Measurements from ENCODE around the gene CLCA4.
A peak's percentile ranks its signal among the peaks of the same experiment; 100 is the strongest.
"Not testable (repeated sequence)": the region's sequence is repeated elsewhere in the genome, so short reads cannot be mapped to it uniquely, and the experiment has no call there.

CLCA4 gene

DNA sequence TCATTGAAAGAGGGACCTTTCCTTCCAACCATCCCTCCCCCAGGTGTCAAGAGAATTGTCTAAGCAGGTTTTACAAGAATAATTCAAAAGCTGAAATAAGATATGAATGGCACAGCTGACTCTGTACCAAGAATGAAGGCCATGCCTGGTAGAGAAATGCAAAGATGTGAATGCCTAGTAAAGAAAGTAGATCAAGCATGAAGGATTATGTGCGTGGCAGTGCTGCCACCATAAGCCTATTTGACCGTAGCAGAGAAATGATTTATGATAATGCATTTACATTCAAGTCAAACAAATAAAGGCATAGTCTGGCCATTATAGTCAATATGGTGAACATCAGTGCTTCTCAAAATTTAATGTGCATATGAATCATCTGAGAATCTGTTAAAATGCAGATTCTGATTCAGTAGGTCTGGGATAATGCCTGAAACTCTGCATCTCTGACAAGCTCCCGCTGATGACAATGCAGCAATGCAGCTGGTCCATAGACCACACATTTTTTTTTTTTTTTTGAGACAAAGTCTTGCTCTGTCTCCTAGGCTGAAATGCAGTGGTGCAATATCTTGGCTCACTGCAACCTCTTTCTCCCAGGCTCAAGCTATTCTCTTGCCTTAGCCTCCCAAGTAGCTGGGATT lies 16.6 kb upstream of the CLCA4 start:
- DNase-seq (ENCODE audit: low spot score): no peak

DNA sequence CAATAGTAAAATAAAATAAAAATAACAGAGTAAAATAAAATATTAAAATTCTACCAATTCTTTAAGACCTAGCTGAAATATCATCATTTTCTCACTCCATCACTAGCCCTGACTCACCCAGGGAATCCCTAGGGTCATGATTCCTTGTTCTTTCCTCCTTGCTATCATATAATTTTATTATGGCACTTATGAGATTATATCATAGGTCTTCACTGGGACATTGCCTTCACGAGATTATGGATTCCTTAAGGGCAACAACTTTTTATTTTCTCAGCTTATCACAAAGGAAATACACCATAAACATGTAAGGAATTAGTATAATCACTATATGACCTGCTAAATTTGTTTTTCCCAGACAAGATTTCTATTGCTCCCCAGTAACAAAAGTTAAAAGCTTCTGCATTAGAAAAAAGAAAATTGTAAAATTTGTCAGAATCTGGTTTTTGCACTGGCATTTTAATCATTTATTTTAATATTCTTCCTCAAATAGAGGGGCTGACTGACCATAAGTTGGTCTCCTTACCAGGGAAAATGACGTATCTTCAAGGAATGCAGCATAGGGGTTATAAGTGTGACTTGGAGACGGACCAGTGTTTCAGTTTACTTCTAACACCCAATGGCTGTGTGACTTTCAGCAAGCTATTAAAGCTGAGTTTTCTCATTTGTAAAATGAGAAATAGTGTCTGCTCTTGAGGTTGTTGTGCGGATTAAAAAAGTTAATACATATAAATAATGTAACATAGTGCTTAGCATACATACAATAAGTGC lies 8.8 kb upstream of the CLCA4 start:
- no peak for DNase-seq (ENCODE audit: low spot score)

DNA sequence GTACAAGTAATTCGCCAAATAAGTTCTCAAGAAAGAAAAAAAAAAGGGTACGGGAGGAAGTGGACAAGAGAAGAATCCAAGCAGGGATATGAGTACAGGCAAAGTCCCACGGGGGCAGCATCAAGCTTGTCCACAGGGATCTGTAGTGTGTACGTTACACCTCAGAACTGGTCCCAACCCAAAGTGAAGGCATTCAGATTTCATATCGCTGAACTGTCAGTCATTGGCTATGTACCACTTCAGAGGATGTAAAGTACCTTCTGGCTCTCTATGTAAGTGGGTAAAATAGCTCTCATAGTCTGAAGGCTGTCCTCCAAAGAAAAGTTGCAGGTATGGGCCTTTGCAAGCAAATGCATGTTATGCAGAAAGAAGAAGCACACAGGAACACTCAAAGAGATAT lies 8.1 kb upstream of the CLCA4 start:
- no peak for DNase-seq (ENCODE audit: low spot score)

DNA sequence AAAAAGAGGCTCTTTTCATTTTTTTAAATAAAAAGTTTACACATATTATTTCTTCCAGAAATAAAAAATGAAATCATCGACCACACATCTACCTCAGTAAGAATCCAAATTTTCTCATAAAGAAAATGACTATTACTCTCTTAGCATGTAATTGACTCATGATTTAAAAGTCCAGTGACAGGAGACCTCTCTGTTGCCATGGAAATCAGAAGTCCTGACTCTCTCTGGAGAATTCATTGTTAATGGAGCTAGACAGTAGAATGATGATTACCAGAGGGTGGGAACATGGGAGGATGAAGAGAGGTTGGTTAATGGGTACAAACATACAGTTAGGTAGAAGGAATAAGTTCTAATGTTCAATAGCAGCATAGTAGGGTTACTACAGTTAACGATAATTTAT lies 5.0 kb upstream of the CLCA4 start:
- DNase-seq (ENCODE audit: low spot score): no peak

DNA sequence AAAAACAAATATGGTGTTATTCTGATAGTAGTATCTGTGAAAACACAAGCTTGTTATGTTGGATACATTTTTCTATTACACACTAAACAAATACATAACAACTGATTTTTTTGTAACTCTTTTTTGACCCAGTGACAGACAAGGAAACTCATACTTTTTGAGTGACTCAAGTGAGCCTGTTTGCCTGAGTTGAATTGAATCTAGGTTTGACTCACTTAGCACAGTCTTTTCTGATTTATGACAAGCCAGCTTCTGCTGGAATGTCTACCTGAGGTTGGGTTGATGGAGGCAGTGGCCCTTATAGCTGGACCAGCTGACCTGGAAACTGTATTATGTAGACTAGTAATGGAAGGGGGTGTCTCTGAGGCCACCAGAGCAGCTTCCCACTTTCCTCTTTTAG lies 4.2 kb upstream of the CLCA4 start:
- DNase-seq (ENCODE audit: low spot score): no peak

DNA sequence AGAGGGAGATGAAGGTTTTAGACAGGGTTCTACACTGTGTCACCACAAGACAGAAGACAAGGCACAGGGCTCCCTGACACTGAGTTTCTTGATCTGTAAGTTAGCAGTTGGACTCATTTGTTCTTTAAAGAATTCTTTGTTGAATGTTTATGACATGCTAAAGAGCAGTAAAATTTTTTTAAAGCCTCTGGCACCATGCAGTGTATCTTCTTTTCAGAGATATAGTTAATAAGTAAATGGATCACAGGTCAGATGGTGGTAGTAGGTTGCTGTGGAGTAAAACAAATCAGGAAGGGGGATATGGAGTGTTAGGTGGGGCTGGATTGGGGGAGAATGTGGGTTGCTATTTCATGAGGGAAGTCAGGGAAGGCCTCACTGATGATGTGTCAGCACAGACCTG lies 2.0 kb downstream of the CLCA4 start:
- DNase-seq (ENCODE audit: low spot score): no peak

DNA sequence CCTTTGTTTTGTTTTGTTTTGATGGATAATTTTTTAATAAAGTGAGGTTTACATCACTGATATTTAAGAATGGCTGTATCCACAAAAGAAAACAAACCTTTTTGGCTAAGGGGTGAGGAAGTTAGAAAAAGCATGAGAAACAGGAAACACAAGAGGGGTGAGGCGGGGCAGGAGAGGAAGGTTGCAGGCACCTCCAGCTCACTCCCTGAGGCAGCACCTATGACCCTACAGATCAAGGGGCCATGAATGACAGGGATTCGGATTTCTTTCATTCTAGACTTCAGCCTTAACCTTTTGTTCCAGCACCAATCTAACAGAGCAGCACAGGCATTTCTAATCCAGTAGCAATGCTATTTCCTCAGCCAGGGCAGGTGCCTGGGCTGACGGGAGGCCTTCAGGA lies 4.4 kb downstream of the CLCA4 start:
- DNase-seq (ENCODE audit: low spot score): no peak

DNA sequence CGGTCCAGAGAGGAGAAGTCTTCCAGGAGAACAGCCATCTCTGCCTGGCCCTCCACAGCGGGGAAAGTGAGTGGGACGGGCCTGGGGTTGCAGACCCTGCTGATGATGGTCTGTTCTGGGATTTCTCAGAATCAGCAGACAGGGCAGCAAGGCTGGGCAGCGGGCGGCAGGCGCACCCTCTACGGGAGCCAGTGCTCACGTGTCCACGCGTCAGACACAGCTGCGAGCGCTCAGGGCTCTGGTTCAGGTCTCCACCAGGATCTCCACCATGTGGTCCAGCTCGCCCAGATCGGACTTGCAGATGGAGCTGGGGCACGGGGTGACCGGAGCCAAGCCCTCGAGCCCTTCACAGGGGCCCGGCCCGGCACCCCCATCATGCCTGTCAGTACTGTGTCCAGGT lies 5.5 kb downstream of the CLCA4 start:
- no peak for DNase-seq (ENCODE audit: low spot score)

DNA sequence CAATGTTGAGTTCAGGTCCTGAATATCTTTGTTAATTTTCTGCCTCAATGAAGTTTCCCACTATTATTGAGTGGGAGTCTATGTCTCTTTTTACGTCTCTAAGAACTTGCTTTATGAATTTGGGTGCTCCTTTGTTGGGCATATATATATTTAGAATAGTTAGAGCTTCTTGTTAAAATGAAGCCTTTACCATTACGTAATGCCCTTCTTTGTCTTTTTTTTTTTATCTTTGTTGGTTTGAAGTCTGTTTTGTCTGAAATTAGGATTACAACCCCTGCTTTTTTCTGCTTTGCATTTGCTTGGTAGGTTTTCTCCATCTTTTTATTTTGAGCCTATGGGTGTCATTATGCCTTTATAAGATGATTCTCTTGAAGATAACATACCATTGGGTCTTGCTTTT lies 10.9 kb downstream of the CLCA4 start:
- no peak for DNase-seq (ENCODE audit: low spot score)

DNA sequence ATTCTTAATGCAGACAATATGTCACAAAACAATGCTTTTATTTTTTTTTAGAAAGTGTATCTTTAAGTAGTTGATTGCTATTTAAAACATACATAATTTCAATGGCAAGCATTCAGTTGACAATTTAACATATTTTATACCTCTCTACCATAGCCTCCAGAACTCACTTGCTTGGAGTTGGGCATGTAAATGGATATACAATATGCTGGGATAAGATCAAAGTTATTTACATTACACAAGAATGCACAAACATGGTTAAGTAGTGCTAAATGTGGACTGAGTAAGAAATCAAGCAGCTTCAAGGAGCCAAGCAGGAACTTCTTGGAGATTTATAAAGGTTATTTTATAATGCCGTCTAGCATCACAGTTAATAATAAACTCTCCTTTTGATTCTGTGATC lies 17.0 kb downstream of the CLCA4 start:
- no peak for DNase-seq (ENCODE audit: low spot score)

DNA sequence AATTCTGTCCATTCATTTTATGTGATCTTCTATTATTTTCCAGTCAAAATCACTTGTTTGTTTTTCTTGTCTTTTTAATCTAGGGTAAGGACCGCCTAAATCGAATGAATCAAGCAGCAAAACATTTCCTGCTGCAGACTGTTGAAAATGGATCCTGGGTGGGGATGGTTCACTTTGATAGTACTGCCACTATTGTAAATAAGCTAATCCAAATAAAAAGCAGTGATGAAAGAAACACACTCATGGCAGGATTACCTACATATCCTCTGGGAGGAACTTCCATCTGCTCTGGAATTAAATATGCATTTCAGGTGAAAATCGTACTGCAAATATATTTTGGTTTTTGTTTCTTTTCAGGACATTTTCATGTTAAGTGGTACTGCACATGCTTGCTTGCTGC lies 20.5 kb downstream of the CLCA4 start:
- no peak for DNase-seq (ENCODE audit: low spot score)

DNA sequence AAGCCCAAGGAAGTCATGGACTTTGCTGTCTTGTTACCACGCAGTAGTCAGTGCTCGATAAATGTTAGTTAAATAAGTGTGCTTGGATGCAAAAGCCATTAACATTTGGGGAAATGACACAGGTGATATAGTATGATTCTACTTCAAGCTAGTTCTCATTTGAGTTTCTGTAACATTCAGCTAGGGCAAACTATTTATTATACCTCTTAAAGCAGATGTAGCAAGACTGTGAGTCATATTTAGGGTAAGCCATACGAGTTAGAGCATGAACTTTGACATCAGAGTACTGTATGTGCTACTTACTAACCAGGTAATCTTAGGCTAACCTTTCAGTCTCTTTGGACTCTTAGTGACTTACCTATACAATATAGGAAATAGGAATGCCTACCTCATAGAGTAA lies 21.0 kb downstream of the CLCA4 start:
- DNase-seq (ENCODE audit: low spot score): no peak

DNA sequence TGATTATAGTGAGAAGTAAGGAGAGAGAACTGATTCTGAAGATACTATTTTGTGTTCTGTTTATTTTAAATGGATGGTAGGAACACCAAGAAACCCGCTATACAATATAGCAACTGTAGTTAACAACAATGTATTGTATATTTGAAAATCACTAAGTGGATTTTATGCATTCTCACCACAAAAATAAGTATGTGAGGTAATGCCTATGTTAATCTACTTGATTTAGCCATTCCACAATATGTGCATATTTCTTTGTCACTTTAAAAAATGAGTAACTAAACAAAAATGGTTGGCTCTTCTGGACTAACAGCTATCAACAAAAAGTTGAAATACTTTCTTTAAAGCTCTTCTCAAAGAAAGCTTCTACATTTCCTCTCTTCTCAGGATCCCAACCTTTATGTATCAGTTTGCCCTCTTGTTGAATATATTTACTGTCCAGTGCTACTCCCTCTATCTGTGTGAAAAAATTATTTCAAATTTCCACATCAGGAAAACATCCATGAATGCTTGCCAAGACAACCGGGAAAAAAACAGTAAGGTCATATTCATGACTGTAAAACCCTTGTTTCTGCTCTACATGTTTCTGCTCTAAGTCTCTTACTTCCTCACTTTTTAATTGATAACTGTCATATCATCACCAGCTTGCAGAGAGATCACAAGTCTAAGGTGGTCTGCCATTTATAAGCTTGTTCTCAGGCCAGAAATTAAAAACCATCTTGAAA lies 27.0 kb downstream of the CLCA4 start:
- no peak for DNase-seq (ENCODE audit: low spot score)

DNA sequence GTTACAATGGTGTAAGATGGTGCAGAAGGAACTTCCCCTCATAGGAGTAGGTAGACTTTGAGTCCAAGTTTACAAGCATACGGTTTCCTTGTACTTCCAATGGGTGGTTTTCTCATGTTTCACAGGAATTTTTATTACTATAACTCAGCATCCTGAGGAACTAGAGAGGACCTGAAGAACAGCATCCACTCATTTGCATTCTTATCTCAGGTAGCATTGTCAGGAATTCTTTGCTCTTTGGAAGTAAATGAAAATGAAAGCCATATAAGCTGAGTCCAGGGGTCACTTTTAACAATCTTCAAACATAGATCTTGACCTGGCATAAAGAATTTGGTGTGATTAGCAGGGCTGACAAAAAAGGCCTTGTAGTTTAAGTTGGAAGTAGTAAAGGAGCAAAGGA lies 34.4 kb downstream of the CLCA4 start:
- DNase-seq (ENCODE audit: low spot score): no peak

DNA sequence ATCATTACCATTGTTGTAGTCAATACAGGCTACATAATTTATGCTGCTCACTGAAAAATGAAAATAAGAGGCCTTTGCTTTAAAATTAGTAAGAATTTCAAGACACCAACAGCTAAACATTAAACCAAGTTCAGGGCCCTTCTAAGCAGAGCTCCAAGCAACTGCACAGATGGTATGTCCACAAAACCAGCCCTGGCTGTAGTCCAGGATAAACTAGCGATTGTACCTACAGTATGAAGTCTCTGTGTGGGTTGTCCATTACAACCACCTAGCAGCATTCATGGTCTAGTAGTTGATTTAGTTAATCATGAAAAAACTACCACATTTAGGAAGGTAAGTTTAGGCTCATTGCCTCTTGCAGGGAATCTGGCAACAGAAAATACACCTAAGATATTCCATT lies 35.3 kb downstream of the CLCA4 start:
- no peak for DNase-seq (ENCODE audit: low spot score)

DNA sequence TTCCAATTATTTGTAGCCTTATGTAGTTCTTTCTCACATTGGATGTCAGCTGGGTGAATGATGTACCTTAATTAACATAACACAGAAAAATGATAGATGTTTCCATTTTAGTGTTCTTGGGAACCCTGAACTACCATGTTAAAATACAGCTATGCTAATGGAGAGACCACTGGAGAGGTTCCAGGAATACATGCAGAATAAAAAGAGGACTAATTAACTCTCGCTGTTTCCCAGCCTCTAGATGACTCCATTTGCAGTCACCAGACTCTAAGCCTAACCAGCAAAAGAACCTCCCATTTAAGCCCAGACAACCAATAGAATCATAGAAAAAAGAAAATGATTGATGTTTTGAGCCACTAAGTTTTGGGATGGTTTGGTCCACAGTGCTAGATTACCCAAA lies 36.2 kb downstream of the CLCA4 start:
- DNase-seq (ENCODE audit: low spot score): no peak

DNA sequence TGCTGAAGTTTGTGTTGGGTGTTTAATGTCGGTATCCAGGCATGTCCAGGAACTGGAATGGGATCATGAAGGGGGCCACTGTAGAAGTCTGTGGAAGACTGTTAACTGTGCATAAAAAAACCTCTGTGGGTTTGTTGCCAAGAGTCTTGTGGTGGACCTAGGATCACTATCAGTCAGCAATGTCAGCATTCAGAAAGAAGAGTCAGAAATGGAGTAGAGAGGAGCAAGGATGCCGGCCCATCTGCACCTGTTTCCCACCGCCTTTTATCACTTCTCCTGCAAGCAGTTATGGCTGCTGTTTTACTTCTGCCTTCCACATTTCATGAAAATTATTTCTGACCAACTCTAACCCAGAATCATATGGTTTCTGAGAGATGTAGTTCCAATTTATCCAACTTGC lies 36.7 kb downstream of the CLCA4 start:
- no peak for DNase-seq (ENCODE audit: low spot score)

DNA sequence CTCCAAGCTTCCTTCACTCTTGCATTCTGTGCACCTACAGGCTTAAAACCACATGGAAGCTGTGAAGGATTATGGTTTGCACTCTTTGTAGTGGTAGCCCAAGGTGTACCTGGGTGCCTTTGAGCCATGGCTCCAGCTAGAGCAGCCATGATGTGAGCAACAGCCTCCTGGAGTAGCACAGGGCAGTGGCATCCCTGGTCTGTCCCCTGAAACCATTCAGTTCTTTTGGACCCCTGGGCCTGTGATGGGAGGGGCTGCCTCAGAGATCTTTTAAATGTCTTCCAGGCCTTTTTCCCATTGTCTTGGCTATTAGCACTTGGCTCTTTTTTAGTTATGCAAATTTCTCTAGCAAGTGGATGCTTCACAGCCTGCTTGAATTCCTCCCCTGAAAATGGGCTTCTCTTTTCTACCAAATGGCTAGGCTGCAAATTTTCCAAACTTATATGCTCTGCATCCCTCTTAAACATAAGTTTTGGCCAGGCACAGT lies 47.4 kb downstream of the CLCA4 start:
- DNase-seq (ENCODE audit: low spot score): no peak

DNA sequence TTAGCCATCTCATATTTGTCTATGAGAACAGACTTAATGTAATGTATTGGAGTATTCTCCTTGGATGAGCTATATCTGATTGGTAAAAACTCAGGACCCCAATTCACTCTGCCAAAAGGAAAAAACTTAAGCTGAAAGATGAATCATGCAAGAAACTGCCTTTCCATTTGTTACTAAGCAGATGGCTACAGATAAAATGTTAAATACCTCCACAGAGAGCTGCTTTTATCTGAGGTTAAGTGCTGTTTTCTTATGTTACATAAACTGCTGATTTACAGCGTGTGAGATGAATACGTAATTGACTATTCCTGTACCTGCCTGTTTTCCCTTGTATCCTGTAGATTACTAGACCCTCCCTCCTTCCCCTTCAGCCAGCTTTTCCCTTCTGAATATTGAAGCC lies 49.3 kb downstream of the CLCA4 start:
- DNase-seq (ENCODE audit: low spot score): no peak

DNA sequence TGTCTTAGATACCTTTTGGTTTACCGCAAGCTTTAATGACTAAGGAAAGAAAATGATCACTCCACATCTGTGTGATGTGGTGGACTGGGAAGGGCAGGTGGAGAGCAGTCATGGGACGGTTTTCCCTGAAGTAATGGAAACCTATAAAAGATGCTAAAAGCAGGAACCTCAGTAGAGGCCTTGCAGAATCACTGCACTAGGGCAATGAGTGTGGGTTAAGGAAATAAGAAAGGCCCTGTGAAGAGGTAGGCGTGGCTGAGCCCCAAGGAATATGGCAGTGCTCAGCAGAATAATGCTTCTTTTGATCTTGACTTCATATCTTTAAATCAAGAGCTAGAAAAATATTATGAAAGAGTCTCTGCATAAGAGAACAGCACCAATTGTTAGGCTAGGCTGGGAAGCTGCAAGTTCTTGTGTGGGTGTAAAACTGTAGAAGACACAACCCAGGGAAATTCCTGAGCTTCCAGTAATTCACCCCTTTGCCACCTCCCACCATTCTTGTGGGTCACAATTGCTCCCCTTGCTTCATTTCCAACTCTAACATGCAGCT lies 49.9 kb downstream of the CLCA4 start:
- peak; percentile 84 for DNase-seq (ENCODE audit: low spot score)

DNA sequence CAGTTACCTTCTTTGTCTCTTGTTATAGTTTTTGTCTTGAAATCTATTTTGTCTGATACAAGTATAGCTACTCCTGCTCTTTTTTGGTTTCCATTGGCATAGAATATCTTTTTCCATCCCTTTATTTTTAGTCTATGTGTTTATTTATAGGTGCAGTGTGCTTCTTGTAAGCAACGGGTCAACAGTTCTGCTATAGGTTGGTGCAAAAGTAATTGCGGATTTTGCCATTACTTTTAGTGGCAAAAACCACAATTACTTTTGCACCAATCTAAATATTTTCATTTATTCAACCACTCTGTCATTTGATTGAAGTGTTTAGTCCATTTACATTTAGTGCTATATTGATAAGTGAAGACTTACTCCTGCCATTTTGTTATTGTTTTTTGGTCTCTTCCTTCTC lies 59.2 kb downstream of the CLCA4 start:
- DNase-seq (ENCODE audit: low spot score): not testable (repeated sequence)

DNA sequence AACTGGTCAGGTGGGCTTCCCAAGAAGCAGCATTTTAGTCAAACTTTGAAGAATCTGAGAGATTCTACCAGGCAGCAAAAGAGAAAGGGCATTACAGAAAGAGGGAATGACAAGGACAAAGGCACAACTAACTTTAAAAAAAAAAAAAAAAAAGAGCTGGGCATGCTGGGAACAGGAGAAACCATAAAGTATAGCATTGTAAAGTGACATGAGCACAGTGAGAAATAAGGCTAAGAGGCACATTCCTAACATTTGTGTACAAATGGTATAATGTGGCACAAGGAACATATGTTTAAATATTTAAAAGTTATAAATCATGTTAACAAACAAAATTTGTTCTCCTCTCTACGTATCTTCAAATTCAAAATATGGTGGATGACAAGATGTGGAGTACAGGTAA lies 69.6 kb downstream of the CLCA4 start:
- DNase-seq (ENCODE audit: low spot score): no peak

DNA sequence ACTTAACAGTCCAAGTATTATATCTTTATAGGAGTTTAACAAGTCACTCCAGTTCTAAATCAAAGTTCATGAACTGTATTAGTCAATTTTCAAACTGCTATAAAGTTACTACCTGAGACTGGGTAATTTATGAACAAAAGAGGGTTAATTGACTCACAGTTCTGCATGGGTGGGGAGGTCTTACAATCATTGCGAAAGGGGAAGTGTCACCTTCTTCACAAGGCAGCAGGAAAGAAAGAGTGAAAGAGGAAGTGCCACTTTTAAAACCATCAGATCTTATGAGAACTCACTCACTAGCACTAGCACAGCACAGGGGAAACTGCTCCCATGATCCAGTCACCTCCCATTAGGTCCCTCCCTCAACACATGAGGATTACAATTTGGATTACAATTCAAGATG lies 70.0 kb downstream of the CLCA4 start:
- DNase-seq (ENCODE audit: low spot score): no peak
